ENCODE measurements around the gene TFEB.

Gene TFEB

DNA sequence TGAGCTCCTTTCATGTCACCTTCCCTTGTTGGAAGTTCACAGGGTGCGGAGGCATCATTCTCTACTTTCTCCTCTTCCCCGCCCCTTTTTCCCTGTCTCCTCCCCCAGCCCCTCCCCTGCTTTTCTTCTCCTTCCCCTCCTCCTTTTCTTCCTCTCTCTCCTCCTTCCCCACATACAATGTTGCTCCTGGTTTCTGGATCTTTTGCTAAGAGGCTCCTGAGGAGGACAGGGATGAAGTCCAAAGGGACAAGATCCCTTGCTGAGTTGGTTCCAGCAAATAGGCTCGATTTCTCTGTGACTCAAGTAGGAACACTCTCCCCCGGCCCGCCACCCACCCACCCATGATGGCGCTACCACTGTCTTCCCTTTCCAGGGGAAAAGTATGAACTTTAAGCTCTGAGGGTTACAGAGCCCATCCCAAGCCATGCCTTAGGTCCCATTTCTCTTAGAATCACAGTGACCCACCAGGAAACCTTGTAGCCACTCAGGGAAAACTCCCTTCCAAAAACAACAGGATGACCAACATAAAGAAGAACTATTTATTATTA is 852 bp upstream of the TFEB start:
- Histone ChIP-seq H3K4me3 (ENCODE audit: extremely low read depth, insufficient read depth, low read length, poor library complexity, severe bottlenecking) (no peak overlapping the region), H3K36me3 (ENCODE audit: control insufficient read depth, insufficient read depth, low read length) (no peaks in the 10 kb centered on the region), H3K27ac (ENCODE audit: low read depth, low read length, severe bottlenecking) (no peak overlapping the region), H3K9me3 (ENCODE audit: control insufficient read depth, low read length) (no peaks in the 10 kb centered on the region), H3K4me1 (ENCODE audit: control insufficient read depth, insufficient read depth, low read length, poor library complexity, severe bottlenecking) (peaks cover 43% of the 10 kb centered on the region)
- 75 to 100% methylated on average over 2 of the region's 6 CpGs for WGBS, 2 experiments (ENCODE audit: insufficient coverage in 2 of 2)

DNA sequence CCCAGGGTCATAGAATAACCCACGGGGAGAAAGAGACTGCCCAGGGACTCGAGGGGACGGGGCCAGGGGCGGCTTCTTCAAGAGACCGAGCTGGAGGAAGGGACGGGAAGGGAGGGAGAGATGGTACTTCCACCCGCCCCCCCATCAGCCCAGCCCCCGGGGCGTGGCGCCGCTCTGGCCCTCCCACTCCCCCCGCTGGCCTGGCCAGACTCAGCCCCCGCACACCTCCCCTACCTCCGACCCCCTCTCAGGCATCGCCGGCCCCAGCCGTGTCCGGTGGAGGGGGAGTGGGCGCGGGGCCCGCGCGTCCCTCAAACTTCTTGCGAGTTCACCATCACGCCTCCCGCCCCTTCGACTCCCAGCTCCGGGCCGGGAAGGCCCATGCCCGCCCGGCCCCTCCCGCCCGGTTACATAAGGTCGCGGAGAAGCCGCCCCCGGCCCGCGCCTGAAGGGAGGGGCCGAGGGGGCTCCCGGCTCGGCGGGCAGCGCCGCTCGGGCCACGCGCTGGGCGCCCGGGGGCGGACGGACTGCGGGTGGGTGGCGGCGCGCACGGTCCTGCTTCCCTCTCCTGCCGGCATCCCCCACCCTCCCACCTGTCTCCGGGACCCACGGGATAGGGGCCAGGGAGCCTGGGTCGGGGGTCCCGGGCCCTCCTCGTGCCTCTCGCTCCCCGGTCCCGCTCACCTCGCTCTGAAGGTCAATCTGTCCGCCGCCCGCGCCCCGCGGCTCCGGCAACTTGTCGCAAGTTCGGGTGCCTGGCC is 562 bp downstream of the TFEB start:
- Histone ChIP-seq H3K36me3 (ENCODE audit: control insufficient read depth, insufficient read depth, low read length) (no peaks in the 10 kb centered on the region), H3K27ac (ENCODE audit: low read depth, low read length, severe bottlenecking) (no peak overlapping the region), H3K4me1 (ENCODE audit: control insufficient read depth, insufficient read depth, low read length, poor library complexity, severe bottlenecking) (peaks cover 30% of the 10 kb centered on the region), H3K4me3 (ENCODE audit: extremely low read depth, insufficient read depth, low read length, poor library complexity, severe bottlenecking) (peak overlapping the region; percentile 53), H3K9me3 (ENCODE audit: control insufficient read depth, low read length) (no peaks in the 10 kb centered on the region)
- WGBS, 2 experiments (ENCODE audit: insufficient coverage in 2 of 2): 0 to 1% methylated on average over 22 to 23 of the region's 76 CpGs

DNA sequence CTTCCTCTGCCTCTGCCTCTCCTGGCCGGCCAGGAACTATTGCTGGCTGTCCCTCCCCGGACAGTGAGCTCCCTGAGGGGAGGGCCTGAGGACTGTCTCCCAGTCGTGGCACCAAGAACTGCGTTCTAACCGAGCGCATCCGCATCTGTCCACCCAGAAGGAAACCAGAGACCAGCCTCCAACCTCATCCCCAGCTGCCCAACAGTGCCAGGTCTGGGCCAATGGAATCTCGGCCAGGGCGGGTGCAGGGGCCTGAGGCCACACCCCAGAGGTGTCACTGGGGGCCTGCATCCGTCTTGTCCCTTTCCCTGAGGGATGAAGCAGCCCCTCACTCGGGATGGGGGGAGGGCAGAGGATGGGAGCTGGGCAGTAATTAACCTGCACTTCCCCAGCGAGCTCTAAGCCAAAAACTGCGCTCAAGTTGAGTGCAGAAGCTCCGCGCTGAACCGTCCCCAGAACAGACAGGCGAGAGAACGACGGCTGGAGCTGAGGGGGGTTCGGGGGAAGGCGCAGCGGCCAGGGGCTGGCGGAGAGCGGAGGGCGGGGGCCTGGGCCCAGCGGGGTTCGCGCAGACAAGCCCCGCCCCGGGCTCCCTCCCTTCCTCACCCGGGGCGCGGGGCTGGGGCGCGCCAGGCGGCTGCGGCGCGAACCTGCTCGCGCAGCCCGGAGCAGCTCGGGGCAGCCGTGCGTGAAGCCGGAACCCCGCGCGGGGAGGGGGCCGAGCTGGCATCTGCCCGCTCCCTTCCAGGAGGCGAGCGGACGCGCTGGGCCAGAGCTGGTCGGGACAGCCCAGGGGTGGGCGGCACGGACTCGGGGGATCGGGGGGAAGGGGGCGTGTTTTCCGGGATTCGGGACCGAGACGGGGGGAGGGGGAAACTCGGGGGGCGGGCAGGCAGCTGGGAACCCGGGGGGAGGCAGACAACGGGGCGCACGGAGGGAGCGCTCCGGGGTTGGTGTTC is 1.4 kb downstream of the TFEB start:
- Histone ChIP-seq H3K4me3 (ENCODE audit: extremely low read depth, insufficient read depth, low read length, poor library complexity, severe bottlenecking) (peak overlapping the region; percentile 53), H3K27ac (ENCODE audit: low read depth, low read length, severe bottlenecking) (peak overlapping the region; percentile 52), H3K4me1 (ENCODE audit: control insufficient read depth, insufficient read depth, low read length, poor library complexity, severe bottlenecking) (peaks cover 21% of the 10 kb centered on the region), H3K36me3 (ENCODE audit: control insufficient read depth, insufficient read depth, low read length) (no peaks in the 10 kb centered on the region), H3K9me3 (ENCODE audit: control insufficient read depth, low read length) (no peaks in the 10 kb centered on the region)
- WGBS, 2 experiments (ENCODE audit: insufficient coverage in 2 of 2): 0 to 2% methylated on average over 30 to 48 of the region's 73 CpGs

DNA sequence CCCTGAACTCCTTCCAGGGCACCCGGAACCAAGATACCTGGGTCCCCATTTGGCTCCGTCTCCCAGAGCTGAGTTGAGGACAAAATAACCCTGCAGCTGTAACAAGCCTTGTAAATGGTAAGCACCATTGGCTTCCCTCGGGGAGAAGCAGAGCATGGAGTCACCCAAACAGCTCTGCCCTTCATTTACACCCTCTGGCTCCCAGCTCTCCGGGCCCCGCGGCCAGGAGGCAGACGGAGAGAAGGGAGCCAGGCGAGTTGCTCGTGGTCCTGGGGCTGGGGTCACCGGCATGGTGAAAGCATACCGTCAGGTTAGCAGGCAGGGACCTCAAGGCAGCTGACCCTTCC is 2.1 kb downstream of the TFEB start:
- H3K4me3 ChIP-seq (ENCODE audit: extremely low read depth, insufficient read depth, low read length, poor library complexity, severe bottlenecking): peak overlapping the region; percentile 53
- WGBS, 2 experiments (ENCODE audit: insufficient coverage in 2 of 2): 14 to 16% methylated on average over 9 to 10 of the region's 11 CpGs

DNA sequence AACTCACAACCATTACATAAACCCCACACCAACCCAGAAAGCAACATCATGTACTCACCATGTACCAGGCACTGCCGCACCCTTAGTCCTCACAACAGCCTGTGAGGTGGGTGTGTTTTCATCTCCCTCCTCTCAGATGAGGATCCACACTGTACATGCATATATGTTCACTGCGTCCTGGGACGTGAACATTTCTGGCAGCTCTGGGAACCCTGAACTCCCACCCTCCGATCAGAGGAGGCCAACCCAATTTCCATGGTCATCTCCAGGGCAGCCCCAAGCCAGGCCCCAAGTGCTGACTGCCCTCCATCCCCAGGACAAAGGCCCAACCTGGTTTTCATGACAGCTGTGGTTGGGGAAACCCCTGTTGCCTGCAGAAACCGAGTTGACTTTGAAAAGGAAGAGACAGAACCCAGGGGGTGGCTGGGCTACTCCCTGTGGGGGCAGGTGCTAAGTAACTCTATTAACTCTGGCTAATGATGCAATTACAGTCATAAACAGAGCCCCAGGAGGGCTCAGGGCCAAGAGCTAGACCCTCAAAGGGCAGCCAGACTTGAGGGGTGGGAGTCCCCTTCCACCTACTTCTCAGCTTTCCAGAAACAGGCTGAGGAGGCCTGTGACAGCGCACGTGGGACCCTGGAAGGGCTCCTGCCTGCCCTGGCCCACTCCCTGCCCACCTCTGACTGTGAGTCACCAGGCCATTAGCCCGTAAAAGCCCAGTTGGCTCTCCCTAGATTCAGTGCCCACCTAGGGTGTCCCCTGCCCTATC is 2.6 kb downstream of the TFEB start:
- no peak overlapping the region for H3K27ac ChIP-seq (ENCODE audit: low read depth, low read length, severe bottlenecking)
- H3K4me1 ChIP-seq (ENCODE audit: control insufficient read depth, insufficient read depth, low read length, poor library complexity, severe bottlenecking): peaks cover 16% of the 10 kb centered on the region
- H3K4me3 ChIP-seq (ENCODE audit: extremely low read depth, insufficient read depth, low read length, poor library complexity, severe bottlenecking): no peak overlapping the region
- 51 to 59% methylated on average over 6 of the region's 8 CpGs for whole genome bisulfite sequencing, 2 experiments (ENCODE audit: insufficient coverage in 2 of 2)
- no peaks in the 10 kb centered on the region for H3K36me3 ChIP-seq (ENCODE audit: control insufficient read depth, insufficient read depth, low read length)
- H3K9me3 ChIP-seq (ENCODE audit: control insufficient read depth, low read length): no peaks in the 10 kb centered on the region

More for the DNA sequence above, 2.1 kb downstream of the TFEB start:
- Histone ChIP-seq H3K9me3 (ENCODE audit: control insufficient read depth, low read length) (no peaks in the 10 kb centered on the region), H3K27ac (ENCODE audit: low read depth, low read length, severe bottlenecking) (no peak overlapping the region), H3K4me1 (ENCODE audit: control insufficient read depth, insufficient read depth, low read length, poor library complexity, severe bottlenecking) (peaks cover 16% of the 10 kb centered on the region), H3K36me3 (ENCODE audit: control insufficient read depth, insufficient read depth, low read length) (no peaks in the 10 kb centered on the region)

DNA sequence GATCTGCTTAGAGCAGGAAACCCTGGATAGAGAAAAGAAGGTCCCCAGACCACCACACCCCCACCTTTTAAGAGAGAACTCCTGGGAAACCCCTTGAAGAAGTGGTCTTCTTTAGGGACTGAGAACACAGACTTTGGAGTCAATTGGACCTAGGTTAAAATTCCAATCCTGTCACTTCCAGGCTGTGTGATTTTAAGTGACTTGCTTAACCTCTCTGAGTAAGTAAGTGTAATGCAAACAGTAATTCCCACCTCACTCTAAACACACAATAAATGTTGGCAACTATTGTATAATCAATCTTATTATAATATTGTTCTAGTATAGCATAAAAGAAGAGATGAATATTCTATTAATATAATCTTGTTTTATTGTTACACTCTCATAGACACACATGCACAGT is 3.3 kb downstream of the TFEB start:
- H3K27ac ChIP-seq (ENCODE audit: low read depth, low read length, severe bottlenecking): no peak overlapping the region
- H3K36me3 ChIP-seq (ENCODE audit: control insufficient read depth, insufficient read depth, low read length): no peaks in the 10 kb centered on the region
- H3K4me3 ChIP-seq (ENCODE audit: extremely low read depth, insufficient read depth, low read length, poor library complexity, severe bottlenecking): no peak overlapping the region
- no peaks in the 10 kb centered on the region for H3K9me3 ChIP-seq (ENCODE audit: control insufficient read depth, low read length)
- H3K4me1 ChIP-seq (ENCODE audit: control insufficient read depth, insufficient read depth, low read length, poor library complexity, severe bottlenecking): peaks cover 16% of the 10 kb centered on the region

DNA sequence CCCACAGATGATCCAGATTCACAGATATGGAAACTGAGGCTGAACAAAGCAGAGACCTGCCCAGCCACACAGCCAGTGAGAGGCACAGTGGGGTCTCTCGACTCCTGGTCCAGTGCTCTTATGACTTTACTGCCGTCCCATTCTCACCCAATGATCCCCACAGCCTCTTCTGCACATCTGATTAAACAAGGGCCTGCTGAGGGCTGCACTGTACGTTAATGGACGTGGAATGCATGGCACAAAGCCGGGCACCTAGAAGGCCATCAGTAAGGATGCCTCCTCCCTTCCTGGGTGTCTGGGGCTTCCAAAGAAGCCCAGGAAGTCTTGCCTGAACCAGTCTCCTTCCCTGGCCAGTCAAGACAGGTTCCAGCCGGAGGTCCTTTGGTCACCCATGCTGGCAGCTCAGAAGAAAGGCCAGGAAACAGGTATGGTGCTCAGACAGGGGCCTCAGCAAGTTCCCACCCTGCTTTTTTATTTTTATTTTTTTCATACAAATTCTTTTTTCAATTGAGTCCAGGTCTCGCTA is 3.8 kb downstream of the TFEB start:
- WGBS, 2 experiments (ENCODE audit: insufficient coverage in 2 of 2): 92 to 96% methylated on average over 7 of the region's 7 CpGs
- Histone ChIP-seq H3K4me3 (ENCODE audit: extremely low read depth, insufficient read depth, low read length, poor library complexity, severe bottlenecking) (no peak overlapping the region), H3K9me3 (ENCODE audit: control insufficient read depth, low read length) (no peaks in the 10 kb centered on the region), H3K27ac (ENCODE audit: low read depth, low read length, severe bottlenecking) (no peak overlapping the region), H3K4me1 (ENCODE audit: control insufficient read depth, insufficient read depth, low read length, poor library complexity, severe bottlenecking) (peaks cover 16% of the 10 kb centered on the region), H3K36me3 (ENCODE audit: control insufficient read depth, insufficient read depth, low read length) (no peaks in the 10 kb centered on the region)

DNA sequence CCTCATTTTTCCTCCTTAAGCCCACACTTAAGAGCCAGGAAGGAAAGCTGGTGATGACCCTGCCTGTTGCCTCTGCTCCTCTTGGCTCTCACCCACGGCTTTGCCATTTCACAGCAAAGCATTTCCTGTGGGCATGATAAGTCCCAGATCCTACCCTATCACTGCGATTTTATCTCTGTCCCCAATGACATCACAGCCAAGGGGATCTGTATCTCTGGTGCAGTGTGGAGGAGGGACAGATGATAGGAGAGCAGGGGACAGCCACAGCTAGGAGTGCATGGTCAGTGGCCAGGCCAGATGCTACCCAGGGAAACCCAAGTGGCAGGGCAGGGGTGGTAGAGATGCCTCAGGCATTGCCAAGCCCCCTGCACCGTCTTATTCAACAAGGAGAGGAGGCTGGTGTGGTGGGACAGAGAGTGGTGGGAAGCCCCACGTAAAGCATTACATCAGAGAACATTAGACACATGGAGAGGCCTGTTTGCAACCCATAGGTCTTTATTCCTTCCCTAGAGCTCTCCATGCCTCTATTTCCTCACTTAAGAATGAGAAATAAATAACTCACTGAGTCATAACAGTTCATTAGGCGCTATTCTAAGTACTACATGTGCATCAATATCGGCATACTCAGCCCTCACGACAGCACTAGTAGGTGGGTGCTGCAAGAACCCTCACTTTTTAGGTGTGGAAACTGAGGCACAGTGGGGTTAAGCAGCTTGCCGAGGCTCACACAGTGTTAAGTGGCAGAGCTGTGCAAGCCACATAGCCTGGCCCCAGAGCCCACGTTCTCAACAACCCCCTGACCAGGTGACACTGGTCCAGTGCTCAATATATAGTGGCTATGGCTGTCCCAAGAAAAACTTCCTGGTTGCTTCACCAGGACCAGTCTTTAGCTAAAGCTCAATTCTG is 4.6 kb downstream of the TFEB start:
- Histone ChIP-seq H3K4me1 (ENCODE audit: control insufficient read depth, insufficient read depth, low read length, poor library complexity, severe bottlenecking) (peaks cover 10% of the 10 kb centered on the region), H3K9me3 (ENCODE audit: control insufficient read depth, low read length) (no peaks in the 10 kb centered on the region), H3K27ac (ENCODE audit: low read depth, low read length, severe bottlenecking) (no peak overlapping the region), H3K4me3 (ENCODE audit: extremely low read depth, insufficient read depth, low read length, poor library complexity, severe bottlenecking) (no peak overlapping the region), H3K36me3 (ENCODE audit: control insufficient read depth, insufficient read depth, low read length) (no peaks in the 10 kb centered on the region)
- 91 to 94% methylated on average over 4 to 6 of the region's 9 CpGs for whole genome bisulfite sequencing, 2 experiments (ENCODE audit: insufficient coverage in 2 of 2)

DNA sequence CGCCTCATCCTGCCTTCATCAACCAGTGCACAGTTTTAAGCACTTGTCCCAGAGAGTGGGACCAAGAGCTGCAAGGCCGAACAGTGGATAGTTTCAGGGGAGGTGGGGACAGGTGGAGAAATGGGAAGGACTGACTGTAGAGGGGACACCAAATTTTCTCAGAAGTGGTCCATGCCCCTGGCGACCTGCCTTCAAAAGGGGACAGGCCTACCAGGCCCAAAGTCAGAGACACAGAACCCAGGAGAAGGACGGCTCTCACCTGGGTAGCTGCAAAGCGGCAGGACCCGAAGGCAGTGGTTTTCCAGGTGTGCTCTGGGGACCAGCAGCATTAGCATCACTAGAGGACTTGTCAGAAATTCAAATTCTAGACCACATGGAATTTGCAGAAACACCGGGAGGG is 5.8 kb downstream of the TFEB start:
- no peak overlapping the region for H3K4me3 ChIP-seq (ENCODE audit: extremely low read depth, insufficient read depth, low read length, poor library complexity, severe bottlenecking)
- 84 to 91% methylated on average over 5 to 7 of the region's 7 CpGs for WGBS, 2 experiments (ENCODE audit: insufficient coverage in 2 of 2)
- H3K4me1 ChIP-seq (ENCODE audit: control insufficient read depth, insufficient read depth, low read length, poor library complexity, severe bottlenecking): peaks cover 9% of the 10 kb centered on the region
- no peaks in the 10 kb centered on the region for H3K9me3 ChIP-seq (ENCODE audit: control insufficient read depth, low read length)
- no peaks in the 10 kb centered on the region for H3K36me3 ChIP-seq (ENCODE audit: control insufficient read depth, insufficient read depth, low read length)
- no peak overlapping the region for H3K27ac ChIP-seq (ENCODE audit: low read depth, low read length, severe bottlenecking)

Measured in mesodermal cell (in vitro differentiated cells).